Measurements from ENCODE around the gene LMAN2. TPM values are rescaled to one million over a fixed set of nuclear protein-coding genes. Genes with fewer than 3 reads are reported as not detected.

The LMAN2 gene
- polyA plus RNA-seq, 1 donor (not counting 4 experiments of a cell fraction or from before 2014, with no cell fraction given), result 105 TPM

GRCh38 chr5:177310757-177311391 lies 40.6 kb downstream of the LMAN2 start:
- TF ChIP-seq CTCF (optimal IDR thresholded peaks at IDR 0.05 in 1 of 3, IDR thresholded peaks at IDR 0.05 in 1 of 3, conservative IDR thresholded peaks at IDR 0.05 in 1 of 3; ENCODE audit: extremely low read depth in 1 of 3, insufficient read depth in 2 of 3, low read length in 3 of 3) (no peak), EZH2 (IDR thresholded peaks at IDR 0.05; ENCODE audit: low read length) (no peak)
- Histone ChIP-seq H3K9me3 (ENCODE audit: control insufficient read depth, low read depth, low read length) (no peaks in the 10 kb centered on the region), H3K27me3 (ENCODE audit: control insufficient read depth, extremely low read depth, insufficient read depth, low read length) (no peaks in the 10 kb centered on the region), H3K4me1 (ENCODE audit: control insufficient read depth, extremely low read depth, insufficient read depth, low read length) (peaks cover 22% of the 10 kb centered on the region), H3K79me2 (ENCODE audit: control insufficient read depth, insufficient read depth, low read length) (no peaks in the 10 kb centered on the region), H3K4me3 (ENCODE audit: control insufficient read depth in 2 of 3, extremely low read depth in 1 of 3, insufficient read depth in 2 of 3, low read depth in 1 of 3, low read length in 3 of 3) (no peak overlapping the region), H3K9ac (ENCODE audit: control insufficient read depth, extremely low read depth, insufficient read depth, low read length) (peak overlapping the region; percentile 80), H2AFZ (ENCODE audit: control insufficient read depth, low read length) (no peak overlapping the region), H3K36me3 (ENCODE audit: control insufficient read depth in 2 of 2, extremely low read depth in 1 of 2, insufficient read depth in 2 of 2, low read length in 2 of 2) (peaks cover 5 to 10% of the 10 kb centered on the region in 2 experiments), H3K9me1 (ENCODE audit: control insufficient read depth, extremely low read depth, insufficient read depth, low read length) (no peaks in the 10 kb centered on the region), H4K20me1 (ENCODE audit: control insufficient read depth, extremely low read depth, insufficient read depth, low read length) (peaks cover 3% of the 10 kb centered on the region), H3K27ac (ENCODE audit: control insufficient read depth, insufficient read depth, low read length) (no peak overlapping the region), H3K4me2 (ENCODE audit: control insufficient read depth, extremely low read depth, insufficient read depth, low read depth, low read length) (peak overlapping the region; percentile 91)
- dilution Hi-C loops (cut with MboI; ENCODE audit: extremely low pct_ligation_motif_present, low sequenced_read_pairs), result no loop called here
- DNase-seq (ENCODE audit: low read depth, low spot score) (no peak), FAIRE-seq (no peak)

GRCh38 chr5:177310332-177310731 lies 41.1 kb downstream of the LMAN2 start:
- DNase-seq (ENCODE audit: low read depth, low spot score), result no peak
- no peak overlapping the region for H3K27ac ChIP-seq (ENCODE audit: control insufficient read depth, insufficient read depth, low read length)
- TF ChIP-seq CTCF (optimal IDR thresholded peaks at IDR 0.05 in 1 of 3, IDR thresholded peaks at IDR 0.05 in 1 of 3, conservative IDR thresholded peaks at IDR 0.05 in 1 of 3; ENCODE audit: extremely low read depth in 1 of 3, insufficient read depth in 2 of 3, low read length in 3 of 3) (no peak), EZH2 (IDR thresholded peaks at IDR 0.05; ENCODE audit: low read length) (no peak)
- no peak overlapping the region for H3K4me2 ChIP-seq (ENCODE audit: control insufficient read depth, extremely low read depth, insufficient read depth, low read depth, low read length)
- no peaks in the 10 kb centered on the region for H3K9me1 ChIP-seq (ENCODE audit: control insufficient read depth, extremely low read depth, insufficient read depth, low read length)
- dilution Hi-C loops (cut with MboI; ENCODE audit: extremely low pct_ligation_motif_present, low sequenced_read_pairs), result no loop called here
- H3K4me3 ChIP-seq (ENCODE audit: control insufficient read depth in 2 of 3, extremely low read depth in 1 of 3, insufficient read depth in 2 of 3, low read depth in 1 of 3, low read length in 3 of 3), result no peak overlapping the region
- FAIRE-seq, result no peak
- no peak overlapping the region for H3K9ac ChIP-seq (ENCODE audit: control insufficient read depth, extremely low read depth, insufficient read depth, low read length)
- H3K9me3 ChIP-seq (ENCODE audit: control insufficient read depth, low read depth, low read length), result no peaks in the 10 kb centered on the region
- H3K79me2 ChIP-seq (ENCODE audit: control insufficient read depth, insufficient read depth, low read length), result peaks cover 5% of the 10 kb centered on the region
- H3K36me3 ChIP-seq (ENCODE audit: control insufficient read depth in 2 of 2, extremely low read depth in 1 of 2, insufficient read depth in 2 of 2, low read length in 2 of 2), result peaks cover 5 to 15% of the 10 kb centered on the region in 2 experiments
- H3K27me3 ChIP-seq (ENCODE audit: control insufficient read depth, extremely low read depth, insufficient read depth, low read length), result no peaks in the 10 kb centered on the region
- no peak overlapping the region for H2AFZ ChIP-seq (ENCODE audit: control insufficient read depth, low read length)
- H4K20me1 ChIP-seq (ENCODE audit: control insufficient read depth, extremely low read depth, insufficient read depth, low read length), result peaks cover 3% of the 10 kb centered on the region
- peaks cover 27% of the 10 kb centered on the region for H3K4me1 ChIP-seq (ENCODE audit: control insufficient read depth, extremely low read depth, insufficient read depth, low read length)
